CD4-positive, alpha-beta T cell treated with Interleukin-15 for 4 hours (primary cell): ENCODE results near the gene LEF1.
A peak's percentile ranks its signal among the peaks of the same experiment; 100 is the strongest.

ENCODE experiments used
- DNase-seq: peaks from one replicate; pipeline ENCODE4 v3.0.0-alpha.2; 2020; ENCODE audit warnings: low spot score

LEF1 gene

DNA sequence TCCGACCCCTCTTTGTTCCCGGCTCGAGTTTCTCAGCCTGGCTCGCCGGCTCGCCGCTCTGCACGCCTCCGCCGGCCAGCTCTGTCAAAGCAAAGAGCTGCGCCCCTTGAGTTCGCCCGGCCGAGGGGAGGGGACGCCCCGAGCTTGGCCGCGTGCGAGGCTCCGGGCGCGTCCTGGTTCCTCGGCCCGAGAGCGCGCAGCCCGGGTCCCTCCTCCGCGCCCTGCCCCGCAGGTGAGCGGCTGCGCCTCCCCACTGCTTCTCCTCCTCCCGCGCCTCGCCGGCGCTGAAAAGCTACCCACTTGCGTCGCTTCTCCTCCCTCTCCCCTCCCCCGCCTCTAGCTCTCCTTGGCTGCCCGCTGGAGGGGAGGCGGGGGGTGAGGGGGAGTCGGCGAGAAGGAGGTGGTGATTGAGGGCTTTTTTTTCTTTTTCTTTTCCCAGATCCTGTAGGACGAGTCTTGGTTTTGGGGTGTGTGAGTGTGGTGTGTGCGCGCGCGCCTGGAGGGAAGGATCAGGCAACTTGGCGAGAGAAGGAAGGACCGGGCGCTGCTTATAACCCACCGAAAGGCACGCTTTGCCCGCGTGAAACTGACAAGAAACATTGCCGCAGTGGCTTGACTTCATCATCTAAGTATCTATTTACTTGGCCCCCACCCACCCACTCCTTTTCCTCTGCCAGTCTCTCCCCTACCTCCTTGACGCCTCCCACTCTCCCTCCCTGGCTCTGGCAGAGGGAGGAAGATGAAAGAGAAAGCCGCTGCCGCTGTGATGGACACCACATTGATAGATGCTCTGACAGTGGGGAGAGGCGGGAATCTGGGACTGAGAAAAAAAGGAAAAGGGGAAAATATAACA, at the start of gene LEF1:
TSS of gene LEF1 (minus strand) at position 262 of the 853 bp plus-strand sequence. CDS start 1,165 bp downstream, outside the sequence.
- peak; percentile 59 for DNase-seq

DNA sequence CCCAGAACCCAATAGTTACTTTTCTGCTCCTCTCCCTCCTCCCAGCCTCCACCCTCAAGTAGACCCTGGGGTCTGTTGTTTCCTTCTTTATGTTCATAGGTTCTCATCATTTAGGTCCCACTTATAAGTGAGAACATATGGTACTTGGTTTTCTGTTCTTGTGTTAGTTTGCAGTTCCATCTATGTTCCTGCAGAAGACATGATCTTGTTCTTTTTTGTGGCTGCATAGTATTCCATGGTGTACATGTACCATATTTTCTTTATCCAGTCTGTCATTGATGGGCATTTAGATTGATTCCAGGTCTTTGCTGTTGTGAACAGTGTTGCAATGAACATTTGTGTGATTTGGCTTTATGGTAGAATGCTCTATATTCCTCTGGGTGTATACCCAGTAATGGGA, 47.8 kb upstream of the LEF1 start:
- DNase-seq, result no peak

DNA sequence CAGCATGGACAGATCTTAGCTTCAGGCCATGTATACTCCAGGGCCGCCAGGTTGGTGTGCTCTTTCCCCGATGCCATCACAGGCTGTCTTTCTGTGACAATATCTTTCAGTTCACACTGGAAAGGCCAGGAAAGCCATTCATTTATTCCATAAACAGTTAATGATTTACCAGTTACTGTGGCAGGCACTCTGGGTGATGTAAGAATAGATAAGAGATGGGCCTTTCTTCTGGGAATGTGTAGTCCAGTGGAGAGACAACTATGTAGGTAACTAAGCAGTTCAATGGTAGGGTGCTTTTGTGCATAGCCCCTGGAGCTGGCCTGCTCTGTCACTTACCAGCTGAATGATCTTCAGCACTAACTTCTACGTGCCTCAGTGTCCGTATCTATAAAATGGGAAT, 46.3 kb upstream of the LEF1 start:
- no peak for DNase-seq

- no peak for DNase-seq
These were observed 45.0 kb upstream of the LEF1 start for GRCh38 chr4:108213723-108214122.

- DNase-seq, result no peak
These were observed 44.6 kb upstream of the LEF1 start for GRCh38 chr4:108213308-108213707.

GRCh38 chr4:108210989-108211835, 42.5 kb upstream of the LEF1 start:
- no peak for DNase-seq

- DNase-seq, result no peak
These were observed 40.8 kb upstream of the LEF1 start for GRCh38 chr4:108209489-108209888.

GRCh38 chr4:108205859-108206258, 37.1 kb upstream of the LEF1 start:
- no peak for DNase-seq

GRCh38 chr4:108204518-108204917, 35.8 kb upstream of the LEF1 start:
- DNase-seq, result no peak

GRCh38 chr4:108203377-108203776, 34.6 kb upstream of the LEF1 start:
- no peak for DNase-seq

GRCh38 chr4:108201774-108202173, 33.0 kb upstream of the LEF1 start:
- DNase-seq, result no peak

DNA sequence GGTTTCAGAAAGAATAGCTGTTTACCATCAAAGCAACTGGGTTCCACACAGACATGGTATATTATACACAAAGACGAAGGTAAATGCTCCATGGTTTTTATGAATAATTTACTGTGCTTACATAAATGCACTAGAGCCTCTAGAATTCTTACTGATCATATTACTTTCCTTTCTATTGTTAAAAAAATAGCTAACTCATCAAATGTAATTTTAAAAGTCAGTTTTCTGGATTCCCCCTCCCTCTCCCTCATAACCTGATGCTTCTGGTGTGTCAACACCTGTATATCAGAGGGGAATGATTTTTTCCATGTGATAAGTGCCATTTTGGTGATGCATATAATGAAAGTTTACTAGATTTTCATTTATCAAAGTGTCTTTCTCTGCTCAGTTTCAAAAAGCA, 31.1 kb upstream of the LEF1 start:
- no peak for DNase-seq

DNA sequence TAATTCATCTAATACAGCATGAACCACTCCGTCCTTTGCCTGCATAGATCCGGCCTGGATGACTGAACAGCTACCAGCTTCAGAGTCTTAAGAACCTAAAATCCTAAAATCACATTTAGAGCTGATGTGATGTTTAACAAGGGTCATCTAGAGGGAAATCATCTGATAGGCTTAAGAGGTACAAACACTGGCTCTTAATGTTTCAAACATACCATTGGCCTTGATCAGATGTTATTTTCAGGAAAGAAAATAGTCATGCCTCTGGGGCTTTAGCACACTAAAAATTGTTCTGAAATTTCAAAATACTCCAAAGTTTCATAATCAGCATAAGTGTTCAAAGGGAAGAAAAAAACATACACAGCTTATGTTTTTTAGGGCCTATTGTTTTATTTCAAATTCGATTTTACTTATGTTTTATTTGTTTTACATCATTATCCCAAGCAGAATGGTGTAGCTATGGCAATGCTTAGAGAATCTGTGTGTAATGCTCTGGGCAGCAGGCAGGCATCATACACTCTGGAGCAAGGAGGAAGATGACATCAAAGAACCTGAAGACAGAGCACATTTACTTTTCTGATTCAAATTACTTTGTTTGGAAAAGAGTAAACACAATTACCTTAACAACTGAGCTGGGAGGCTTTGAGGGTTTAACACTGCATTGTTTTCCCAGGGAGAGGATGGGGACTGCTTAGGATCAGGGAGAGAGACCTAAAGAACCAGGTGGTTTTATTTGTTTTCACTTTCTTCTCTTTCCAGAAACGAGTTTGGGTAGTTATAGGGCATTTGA, 25.3 kb upstream of the LEF1 start:
- DNase-seq, result no peak

- DNase-seq, result no peak
These were observed 24.2 kb upstream of the LEF1 start for GRCh38 chr4:108192935-108193334.

DNA sequence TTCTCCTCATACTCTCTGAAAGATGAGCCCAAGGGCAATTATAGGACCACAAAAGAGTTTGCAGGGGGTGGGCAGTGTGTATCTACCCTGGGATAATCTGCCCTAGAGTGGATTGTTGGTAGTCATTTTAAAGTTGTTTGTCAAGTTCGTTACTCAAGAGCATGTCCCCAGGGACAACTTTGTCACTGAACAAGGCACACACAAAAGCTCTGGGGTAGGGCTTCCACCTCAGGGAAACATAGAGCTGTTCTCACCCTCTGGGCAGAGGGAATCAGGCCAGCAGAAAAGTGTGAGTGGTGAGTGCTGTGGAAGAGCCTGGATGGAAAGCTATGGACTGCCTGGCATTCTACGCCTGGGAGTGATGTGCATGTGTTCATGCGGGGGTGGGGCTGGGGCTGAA, 23.3 kb upstream of the LEF1 start:
- no peak for DNase-seq

DNA sequence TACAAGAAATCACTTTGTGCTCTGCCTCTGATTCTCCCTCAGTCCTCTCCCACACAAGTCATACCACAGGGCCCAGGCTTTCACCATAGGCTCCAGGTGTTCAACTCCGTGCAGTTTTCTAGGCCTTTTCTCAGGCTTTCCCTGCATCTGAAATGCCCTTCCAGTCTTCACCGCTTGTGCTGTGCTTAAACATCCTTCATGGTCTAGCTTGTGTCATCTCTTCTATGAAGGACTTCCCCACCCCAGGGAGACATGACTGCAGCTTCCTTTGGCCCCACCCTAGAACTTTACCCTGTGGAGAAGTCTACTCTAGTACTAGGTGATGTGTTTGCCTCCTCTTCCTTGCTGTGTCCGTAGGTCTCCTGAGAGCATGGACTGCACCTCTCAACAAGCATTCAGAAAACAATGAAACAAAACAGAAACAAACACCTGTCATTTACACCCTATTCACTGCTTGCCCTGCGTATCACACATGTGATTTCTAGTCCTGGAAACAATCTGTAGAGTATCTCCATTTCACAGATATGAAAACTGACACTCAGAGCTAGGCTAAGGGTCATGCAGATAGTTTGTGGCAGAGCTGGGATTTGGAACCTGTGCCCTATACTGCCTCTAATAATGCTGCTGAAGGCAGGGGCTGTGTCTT, 22.7 kb upstream of the LEF1 start:
- no peak for DNase-seq

GRCh38 chr4:108188770-108189169, 20.0 kb upstream of the LEF1 start:
- DNase-seq, result no peak

GRCh38 chr4:108185252-108185651, 16.5 kb upstream of the LEF1 start:
- DNase-seq, result no peak

- DNase-seq, result no peak
These were observed 15.8 kb upstream of the LEF1 start for GRCh38 chr4:108184453-108185049.

GRCh38 chr4:108181704-108182103, 13.0 kb upstream of the LEF1 start:
- no peak for DNase-seq

DNA sequence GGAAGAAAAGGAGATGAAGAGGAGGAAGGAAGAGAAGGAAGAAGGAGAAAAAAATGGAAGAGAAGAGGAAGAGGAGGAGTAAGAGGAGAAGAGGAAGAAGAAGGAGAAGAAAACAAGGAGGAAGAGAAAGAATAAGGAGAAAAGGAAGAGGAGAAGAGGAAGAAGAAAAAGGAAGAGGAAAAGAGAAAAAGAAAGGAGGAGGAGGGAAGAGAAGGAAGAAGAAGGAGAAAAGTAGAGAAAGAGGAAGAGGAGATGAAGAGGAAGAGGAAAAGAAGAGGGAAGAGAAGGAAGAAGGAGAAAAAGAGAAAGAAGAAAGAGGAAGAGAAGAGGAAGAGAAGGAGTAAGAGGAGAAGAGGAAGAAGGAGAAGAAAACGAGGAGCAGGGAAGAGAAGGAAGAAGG, 11.8 kb upstream of the LEF1 start:
- no peak for DNase-seq
